GM23338 (cell line): ENCODE data around the gene SETBP1. TPM values are rescaled to one million over a fixed set of nuclear protein-coding genes. Genes with fewer than 3 reads are reported as not detected.

Experiments used
- ATAC-seq: fragments of 200-7000 bp; cut with Tn5 transposase; 3 replicates; pipeline ENCODE4 v1.9.1; 2020
- DNase-seq: peaks from one replicate; pipeline ENCODE4 v3.0.0-alpha.2; 2015; ENCODE audit warnings: low spot score
- H2AFZ ChIP-seq: fragments of 200-600 bp; sonication (generic); 2 replicates; pipeline ENCODE4 v1.8.0; 2016; ENCODE audit warnings: antibody characterized with exemption, mild to moderate bottlenecking, moderate library complexity
- H3F3A ChIP-seq: fragments of 200-600 bp; sonication (generic); replicated peaks from 2 replicates; pipeline ENCODE4 v1.8.0; 2017; ENCODE audit warnings: antibody characterized with exemption, mixed run types, low read depth
- H3K27ac ChIP-seq: fragments of 200-600 bp; sonication (generic); 2 replicates; pipeline ENCODE4 v1.6.1; 2016; ENCODE audit warnings: low read depth
- H3K27me3 ChIP-seq: fragments of 200-600 bp; sonication (generic); 2 replicates; pipeline ENCODE4 v1.8.0; 2016; ENCODE audit warnings: mild to moderate bottlenecking, mixed run types, moderate library complexity; ENCODE audit not compliant: insufficient read depth
- H3K36me3 ChIP-seq: fragments of 200-600 bp; sonication (generic); 2 replicates; pipeline ENCODE4 v1.8.0; 2016; ENCODE audit warnings: mild to moderate bottlenecking; ENCODE audit not compliant: insufficient read depth
- H3K4me1 ChIP-seq: fragments of 200-600 bp; sonication (generic); 2 replicates; pipeline ENCODE4 v1.8.0; 2016; ENCODE audit warnings: mild to moderate bottlenecking, moderate library complexity; ENCODE audit not compliant: insufficient read depth
- H3K4me2 ChIP-seq: fragments of 200-600 bp; sonication (generic); 2 replicates; pipeline ENCODE4 v1.7.1; 2017; ENCODE audit warnings: mixed run types
- H3K4me3 ChIP-seq: fragments of 200-600 bp; sonication (generic); 2 replicates; pipeline ENCODE4 v1.6.1; 2016; ENCODE audit warnings: mixed run types
- H3K79me2 ChIP-seq: fragments of 200-600 bp; sonication (generic); replicated peaks from 2 replicates; pipeline ENCODE4 v1.8.0; 2017; ENCODE audit warnings: mild to moderate bottlenecking; ENCODE audit not compliant: insufficient read depth
- H3K9me2 ChIP-seq: fragments of 200-600 bp; sonication (generic); 2 replicates; pipeline ENCODE4 v1.8.0; 2017; ENCODE audit not compliant: insufficient read depth
- H4K20me1 ChIP-seq: fragments of 200-600 bp; sonication (generic); replicated peaks from 2 replicates; pipeline ENCODE4 v1.8.0; 2017; ENCODE audit warnings: mild to moderate bottlenecking; ENCODE audit not compliant: insufficient read depth
- H3K27ac Mint-ChIP-seq: 2 replicates; pipeline ENCODE4 v1.8.0; 2020; ENCODE audit warnings: inconsistent platforms, mild to moderate bottlenecking, moderate library complexity, mixed read lengths
- H3K27me3 Mint-ChIP-seq: 3 replicates; pipeline ENCODE4 v1.8.0; 2022; ENCODE audit warnings: low read depth, mild to moderate bottlenecking, moderate library complexity, mixed read lengths, inconsistent platforms; ENCODE audit not compliant: insufficient read depth, poor library complexity
- H3K36me3 Mint-ChIP-seq: 3 replicates; pipeline ENCODE4 v1.8.0; 2021; ENCODE audit warnings: low read depth, mild to moderate bottlenecking, inconsistent platforms, moderate library complexity, mixed read lengths
- H3K4me1 Mint-ChIP-seq: 3 replicates; pipeline ENCODE4 v1.8.0; 2020; ENCODE audit warnings: mild to moderate bottlenecking, inconsistent platforms, mixed read lengths
- H3K4me3 Mint-ChIP-seq: 3 replicates; pipeline ENCODE4 v1.8.0; 2021; ENCODE audit warnings: moderate library complexity, mild to moderate bottlenecking, inconsistent platforms, mixed read lengths
- H3K9me3 Mint-ChIP-seq: 3 replicates; pipeline ENCODE4 v1.8.0; 2020; ENCODE audit warnings: moderate library complexity, mild to moderate bottlenecking, inconsistent platforms, mixed read lengths
- CREB1 ChIP-seq: fragments of 250-450 bp; sonication (Bioruptor Pico); IDR thresholded peaks from 2 replicates; pipeline ENCODE4 v1.5.0; 2020; ENCODE audit warnings: low read depth, mild to moderate bottlenecking, moderate library complexity
- EZH2 ChIP-seq: fragments of 200-600 bp; sonication (generic); IDR thresholded peaks from one replicate; pipeline ENCODE4 v1.8.0; 2017; ENCODE audit warnings: antibody characterized with exemption, mild to moderate bottlenecking, low read depth; ENCODE audit not compliant: unreplicated experiment
- EZH2phosphoT487 ChIP-seq: fragments of 200-600 bp; sonication (generic); IDR thresholded peaks from one replicate; pipeline ENCODE4 v1.8.1; 2018; ENCODE audit warnings: antibody characterized with exemption; ENCODE audit not compliant: unreplicated experiment
- JUNB ChIP-seq: IDR thresholded peaks from one replicate; pipeline ENCODE4 v1.6.1; 2016; ENCODE audit warnings: antibody characterized with exemption; ENCODE audit not compliant: unreplicated experiment
- NANOG ChIP-seq: IDR thresholded peaks from 2 replicates; pipeline ENCODE4 v1.6.1; 2016; ENCODE audit warnings: antibody characterized with exemption, borderline replicate concordance
- POLR2AphosphoS5 ChIP-seq: IDR thresholded peaks from 2 replicates; pipeline ENCODE4 v1.6.1; 2016; ENCODE audit warnings: antibody characterized with exemption, low read depth
- STAT1 ChIP-seq: IDR thresholded peaks from one replicate; pipeline ENCODE4 v1.6.1; 2016; ENCODE audit warnings: antibody characterized with exemption; ENCODE audit not compliant: unreplicated experiment
- ZNF114 ChIP-seq: fragments of 250-450 bp; sonication (Bioruptor Pico); IDR thresholded peaks from 2 replicates; pipeline ENCODE4 v1.5.0; 2020; ENCODE audit warnings: mild to moderate bottlenecking, moderate library complexity
- ZNF331 ChIP-seq: fragments of 250-450 bp; sonication (Bioruptor Pico); IDR thresholded peaks from 2 replicates; pipeline ENCODE4 v1.5.0; 2020; ENCODE audit warnings: low read depth, mild to moderate bottlenecking, moderate library complexity
- polyA plus RNA-seq: library from polyadenylated mRNA; unstranded; fragments of >200 nt; fragmentation: Nextera tagmentation; extraction: Ambion mirVana; gene quantifications from 2 replicates; pipeline ENCODE4 v1.2.1, GENCODE V29; 2016
- total RNA-seq: library from RNA; depleted of rRNA; stranded (reverse); fragments of >200 nt; shearing (Covaris generic); gene quantifications from 2 replicates; pipeline ENCODE4 v1.2.3, GENCODE V29; 2014
- TF ChIP-seq, protein P1 (sequence below), 2 experiments: fragments of 200-600 bp in 1 of 2; sonication (generic) in 1 of 2; conservative IDR thresholded peaks; 2 replicates each; pipeline versions ENCODE4 v1.5.1 to v1.6.1; 2016 to 2017; ENCODE audit warnings: antibody characterized with exemption in 2 of 2, low read depth in 2 of 2, mild to moderate bottlenecking in 2 of 2, moderate library complexity in 1 of 2
- TF ChIP-seq, protein P2 (sequence below): IDR thresholded peaks from one replicate; pipeline ENCODE4 v1.6.1; 2018; ENCODE audit warnings: antibody characterized with exemption; ENCODE audit not compliant: unreplicated experiment
- TF ChIP-seq, protein P3 (sequence below): fragments of 250-450 bp; sonication (Bioruptor Pico); IDR thresholded peaks from 2 replicates; pipeline ENCODE4 v1.5.0; 2020; ENCODE audit warnings: mild to moderate bottlenecking, moderate library complexity
- TF ChIP-seq, protein P4 (sequence below): IDR thresholded peaks from 2 replicates; pipeline ENCODE4 v1.6.1; 2016; ENCODE audit warnings: antibody characterized with exemption

Gene SETBP1
- total and polyA plus RNA-seq, 2 experiments from 2014 or later: 1.6 to 5.5 TPM

DNA sequence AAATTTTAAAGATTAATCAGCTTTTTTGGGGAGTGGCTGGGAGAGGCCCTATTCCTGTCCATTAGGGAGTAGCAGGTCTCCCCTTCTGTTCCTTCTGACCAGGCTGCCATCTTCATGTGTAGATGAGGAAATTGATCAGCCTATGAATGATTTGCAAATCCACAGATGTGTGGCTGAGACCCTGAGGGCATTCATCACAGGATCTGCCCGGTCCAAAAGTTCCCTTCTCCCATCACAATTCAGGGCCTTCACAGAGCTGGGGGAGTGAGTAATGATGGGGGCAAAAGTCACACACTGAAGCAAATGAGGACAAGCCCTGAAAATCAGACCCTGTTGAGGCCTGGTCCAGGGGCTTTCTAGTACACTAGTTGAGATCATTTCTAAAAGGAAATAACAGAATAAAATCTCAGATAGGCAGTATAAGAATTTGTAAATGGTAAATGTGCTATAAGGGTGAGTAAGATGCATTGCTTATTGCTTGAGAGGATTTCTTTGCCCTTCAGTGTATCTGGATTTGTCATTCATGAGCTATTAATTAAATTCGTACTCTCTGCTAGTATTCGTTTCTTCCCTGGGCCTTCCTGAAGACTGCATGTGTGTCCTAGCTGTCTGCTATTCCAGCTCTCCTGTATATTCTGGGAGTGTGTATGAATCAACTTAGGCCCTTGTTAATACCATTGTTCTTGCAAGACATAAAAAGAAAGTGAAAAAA, 53.2 kb downstream of the SETBP1 start:
- H3K79me2 ChIP-seq: no peaks in the 10 kb centered on the region
- H3K36me3 ChIP-seq: no peaks in the 10 kb centered on the region
- Mint-ChIP-seq H3K9me3 (no peaks in the 10 kb centered on the region), H3K27ac (no peak overlapping the region), H3K27me3 (no peaks in the 10 kb centered on the region), H3K36me3 (no peaks in the 10 kb centered on the region), H3K4me1 (peaks cover 30% of the 10 kb centered on the region), H3K4me3 (no peak overlapping the region)
- H4K20me1 ChIP-seq: no peaks in the 10 kb centered on the region
- DNase-seq: no peak
- TF ChIP-seq POLR2AphosphoS5: no peak
- TF ChIP-seq, protein P1, sequence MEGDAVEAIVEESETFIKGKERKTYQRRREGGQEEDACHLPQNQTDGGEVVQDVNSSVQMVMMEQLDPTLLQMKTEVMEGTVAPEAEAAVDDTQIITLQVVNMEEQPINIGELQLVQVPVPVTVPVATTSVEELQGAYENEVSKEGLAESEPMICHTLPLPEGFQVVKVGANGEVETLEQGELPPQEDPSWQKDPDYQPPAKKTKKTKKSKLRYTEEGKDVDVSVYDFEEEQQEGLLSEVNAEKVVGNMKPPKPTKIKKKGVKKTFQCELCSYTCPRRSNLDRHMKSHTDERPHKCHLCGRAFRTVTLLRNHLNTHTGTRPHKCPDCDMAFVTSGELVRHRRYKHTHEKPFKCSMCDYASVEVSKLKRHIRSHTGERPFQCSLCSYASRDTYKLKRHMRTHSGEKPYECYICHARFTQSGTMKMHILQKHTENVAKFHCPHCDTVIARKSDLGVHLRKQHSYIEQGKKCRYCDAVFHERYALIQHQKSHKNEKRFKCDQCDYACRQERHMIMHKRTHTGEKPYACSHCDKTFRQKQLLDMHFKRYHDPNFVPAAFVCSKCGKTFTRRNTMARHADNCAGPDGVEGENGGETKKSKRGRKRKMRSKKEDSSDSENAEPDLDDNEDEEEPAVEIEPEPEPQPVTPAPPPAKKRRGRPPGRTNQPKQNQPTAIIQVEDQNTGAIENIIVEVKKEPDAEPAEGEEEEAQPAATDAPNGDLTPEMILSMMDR (conservative IDR thresholded peaks at IDR 0.05; ENCODE audit: low read depth in 2 of 2): no peak
- TF ChIP-seq JUNB: no peak
- TF ChIP-seq CREB1: no peak
- TF ChIP-seq, protein P2, sequence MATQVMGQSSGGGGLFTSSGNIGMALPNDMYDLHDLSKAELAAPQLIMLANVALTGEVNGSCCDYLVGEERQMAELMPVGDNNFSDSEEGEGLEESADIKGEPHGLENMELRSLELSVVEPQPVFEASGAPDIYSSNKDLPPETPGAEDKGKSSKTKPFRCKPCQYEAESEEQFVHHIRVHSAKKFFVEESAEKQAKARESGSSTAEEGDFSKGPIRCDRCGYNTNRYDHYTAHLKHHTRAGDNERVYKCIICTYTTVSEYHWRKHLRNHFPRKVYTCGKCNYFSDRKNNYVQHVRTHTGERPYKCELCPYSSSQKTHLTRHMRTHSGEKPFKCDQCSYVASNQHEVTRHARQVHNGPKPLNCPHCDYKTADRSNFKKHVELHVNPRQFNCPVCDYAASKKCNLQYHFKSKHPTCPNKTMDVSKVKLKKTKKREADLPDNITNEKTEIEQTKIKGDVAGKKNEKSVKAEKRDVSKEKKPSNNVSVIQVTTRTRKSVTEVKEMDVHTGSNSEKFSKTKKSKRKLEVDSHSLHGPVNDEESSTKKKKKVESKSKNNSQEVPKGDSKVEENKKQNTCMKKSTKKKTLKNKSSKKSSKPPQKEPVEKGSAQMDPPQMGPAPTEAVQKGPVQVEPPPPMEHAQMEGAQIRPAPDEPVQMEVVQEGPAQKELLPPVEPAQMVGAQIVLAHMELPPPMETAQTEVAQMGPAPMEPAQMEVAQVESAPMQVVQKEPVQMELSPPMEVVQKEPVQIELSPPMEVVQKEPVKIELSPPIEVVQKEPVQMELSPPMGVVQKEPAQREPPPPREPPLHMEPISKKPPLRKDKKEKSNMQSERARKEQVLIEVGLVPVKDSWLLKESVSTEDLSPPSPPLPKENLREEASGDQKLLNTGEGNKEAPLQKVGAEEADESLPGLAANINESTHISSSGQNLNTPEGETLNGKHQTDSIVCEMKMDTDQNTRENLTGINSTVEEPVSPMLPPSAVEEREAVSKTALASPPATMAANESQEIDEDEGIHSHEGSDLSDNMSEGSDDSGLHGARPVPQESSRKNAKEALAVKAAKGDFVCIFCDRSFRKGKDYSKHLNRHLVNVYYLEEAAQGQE: no peak
- no peak for TF ChIP-seq EZH2phosphoT487
- no peak for TF ChIP-seq EZH2
- no peak for TF ChIP-seq ZNF331 (CRISPR knock-in tag)
- TF ChIP-seq NANOG: no peak
- no peak for TF ChIP-seq ZNF114 (CRISPR knock-in tag)
- no peak for TF ChIP-seq STAT1
- TF ChIP-seq, protein P3, sequence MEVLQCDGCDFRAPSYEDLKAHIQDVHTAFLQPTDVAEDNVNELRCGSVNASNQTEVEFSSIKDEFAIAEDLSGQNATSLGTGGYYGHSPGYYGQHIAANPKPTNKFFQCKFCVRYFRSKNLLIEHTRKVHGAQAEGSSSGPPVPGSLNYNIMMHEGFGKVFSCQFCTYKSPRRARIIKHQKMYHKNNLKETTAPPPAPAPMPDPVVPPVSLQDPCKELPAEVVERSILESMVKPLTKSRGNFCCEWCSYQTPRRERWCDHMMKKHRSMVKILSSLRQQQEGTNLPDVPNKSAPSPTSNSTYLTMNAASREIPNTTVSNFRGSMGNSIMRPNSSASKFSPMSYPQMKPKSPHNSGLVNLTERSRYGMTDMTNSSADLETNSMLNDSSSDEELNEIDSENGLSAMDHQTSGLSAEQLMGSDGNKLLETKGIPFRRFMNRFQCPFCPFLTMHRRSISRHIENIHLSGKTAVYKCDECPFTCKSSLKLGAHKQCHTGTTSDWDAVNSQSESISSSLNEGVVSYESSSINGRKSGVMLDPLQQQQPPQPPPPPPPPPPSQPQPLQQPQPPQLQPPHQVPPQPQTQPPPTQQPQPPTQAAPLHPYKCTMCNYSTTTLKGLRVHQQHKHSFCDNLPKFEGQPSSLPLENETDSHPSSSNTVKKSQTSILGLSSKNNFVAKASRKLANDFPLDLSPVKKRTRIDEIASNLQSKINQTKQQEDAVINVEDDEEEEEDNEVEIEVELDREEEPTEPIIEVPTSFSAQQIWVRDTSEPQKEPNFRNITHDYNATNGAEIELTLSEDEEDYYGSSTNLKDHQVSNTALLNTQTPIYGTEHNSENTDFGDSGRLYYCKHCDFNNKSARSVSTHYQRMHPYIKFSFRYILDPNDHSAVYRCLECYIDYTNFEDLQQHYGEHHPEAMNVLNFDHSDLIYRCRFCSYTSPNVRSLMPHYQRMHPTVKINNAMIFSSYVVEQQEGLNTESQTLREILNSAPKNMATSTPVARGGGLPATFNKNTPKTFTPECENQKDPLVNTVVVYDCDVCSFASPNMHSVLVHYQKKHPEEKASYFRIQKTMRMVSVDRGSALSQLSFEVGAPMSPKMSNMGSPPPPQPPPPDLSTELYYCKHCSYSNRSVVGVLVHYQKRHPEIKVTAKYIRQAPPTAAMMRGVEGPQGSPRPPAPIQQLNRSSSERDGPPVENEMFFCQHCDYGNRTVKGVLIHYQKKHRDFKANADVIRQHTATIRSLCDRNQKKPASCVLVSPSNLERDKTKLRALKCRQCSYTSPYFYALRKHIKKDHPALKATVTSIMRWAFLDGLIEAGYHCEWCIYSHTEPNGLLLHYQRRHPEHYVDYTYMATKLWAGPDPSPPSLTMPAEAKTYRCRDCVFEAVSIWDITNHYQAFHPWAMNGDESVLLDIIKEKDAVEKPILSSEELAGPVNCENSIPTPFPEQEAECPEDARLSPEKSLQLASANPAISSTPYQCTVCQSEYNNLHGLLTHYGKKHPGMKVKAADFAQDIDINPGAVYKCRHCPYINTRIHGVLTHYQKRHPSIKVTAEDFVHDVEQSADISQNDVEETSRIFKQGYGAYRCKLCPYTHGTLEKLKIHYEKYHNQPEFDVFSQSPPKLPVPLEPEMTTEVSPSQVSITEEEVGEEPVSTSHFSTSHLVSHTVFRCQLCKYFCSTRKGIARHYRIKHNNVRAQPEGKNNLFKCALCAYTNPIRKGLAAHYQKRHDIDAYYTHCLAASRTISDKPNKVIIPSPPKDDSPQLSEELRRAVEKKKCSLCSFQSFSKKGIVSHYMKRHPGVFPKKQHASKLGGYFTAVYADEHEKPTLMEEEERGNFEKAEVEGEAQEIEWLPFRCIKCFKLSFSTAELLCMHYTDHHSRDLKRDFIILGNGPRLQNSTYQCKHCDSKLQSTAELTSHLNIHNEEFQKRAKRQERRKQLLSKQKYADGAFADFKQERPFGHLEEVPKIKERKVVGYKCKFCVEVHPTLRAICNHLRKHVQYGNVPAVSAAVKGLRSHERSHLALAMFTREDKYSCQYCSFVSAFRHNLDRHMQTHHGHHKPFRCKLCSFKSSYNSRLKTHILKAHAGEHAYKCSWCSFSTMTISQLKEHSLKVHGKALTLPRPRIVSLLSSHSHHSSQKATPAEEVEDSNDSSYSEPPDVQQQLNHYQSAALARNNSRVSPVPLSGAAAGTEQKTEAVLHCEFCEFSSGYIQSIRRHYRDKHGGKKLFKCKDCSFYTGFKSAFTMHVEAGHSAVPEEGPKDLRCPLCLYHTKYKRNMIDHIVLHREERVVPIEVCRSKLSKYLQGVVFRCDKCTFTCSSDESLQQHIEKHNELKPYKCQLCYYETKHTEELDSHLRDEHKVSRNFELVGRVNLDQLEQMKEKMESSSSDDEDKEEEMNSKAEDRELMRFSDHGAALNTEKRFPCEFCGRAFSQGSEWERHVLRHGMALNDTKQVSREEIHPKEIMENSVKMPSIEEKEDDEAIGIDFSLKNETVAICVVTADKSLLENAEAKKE: no peak
- TF ChIP-seq, protein P4, sequence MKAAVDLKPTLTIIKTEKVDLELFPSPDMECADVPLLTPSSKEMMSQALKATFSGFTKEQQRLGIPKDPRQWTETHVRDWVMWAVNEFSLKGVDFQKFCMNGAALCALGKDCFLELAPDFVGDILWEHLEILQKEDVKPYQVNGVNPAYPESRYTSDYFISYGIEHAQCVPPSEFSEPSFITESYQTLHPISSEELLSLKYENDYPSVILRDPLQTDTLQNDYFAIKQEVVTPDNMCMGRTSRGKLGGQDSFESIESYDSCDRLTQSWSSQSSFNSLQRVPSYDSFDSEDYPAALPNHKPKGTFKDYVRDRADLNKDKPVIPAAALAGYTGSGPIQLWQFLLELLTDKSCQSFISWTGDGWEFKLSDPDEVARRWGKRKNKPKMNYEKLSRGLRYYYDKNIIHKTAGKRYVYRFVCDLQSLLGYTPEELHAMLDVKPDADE: no peak
- no peak overlapping the region for H3K4me2 ChIP-seq
- H3K4me3 ChIP-seq: no peak overlapping the region
- no peaks in the 10 kb centered on the region for H3K27me3 ChIP-seq
- H3K9me2 ChIP-seq: peaks cover 9% of the 10 kb centered on the region; the same call in 1 of the 2 replicates
- ATAC-seq: no peak
- H3F3A ChIP-seq: no peaks in the 10 kb centered on the region
- no peak overlapping the region for H2AFZ ChIP-seq
- H3K4me1 ChIP-seq: no peaks in the 10 kb centered on the region; the same call in 1 of the 2 replicates
- no peak overlapping the region for H3K27ac ChIP-seq
